Neutrophil (primary cell): ENCODE measurements around the gene SRRT.
A peak's percentile ranks its signal among the peaks of the same experiment; 100 is the strongest.
"Not testable (repeated sequence)": the region's sequence is repeated elsewhere in the genome, so short reads cannot be mapped to it uniquely, and the experiment has no call there.

ENCODE experiments used
- H3K27ac ChIP-seq: fragments of 200-600 bp; sonication (generic); 2 replicates; pipeline ENCODE4 v1.5.1; 2016; ENCODE audit warnings: mild to moderate bottlenecking, moderate library complexity
- H3K27me3 ChIP-seq: fragments of 200-600 bp; sonication (generic); 2 replicates; pipeline ENCODE4 v1.6.0; 2016; ENCODE audit warnings: mild to moderate bottlenecking
- H3K36me3 ChIP-seq: fragments of 200-600 bp; sonication (generic); 2 replicates; pipeline ENCODE4 v1.5.1; 2017
- H3K4me1 ChIP-seq, 2 experiments: fragments of 200-600 bp in 1 of 2; sonication (generic) in 1 of 2; 1 replicate in 1 of 2; 2 replicates in 1 of 2; pipeline versions ENCODE4 v1.5.1 to v1.6.1; 2013 to 2016; ENCODE audit warnings: low read depth in 1 of 2, low read length in 1 of 2, mild to moderate bottlenecking in 1 of 2, moderate library complexity in 1 of 2; ENCODE audit not compliant: control insufficient read depth in 1 of 2, insufficient read depth in 1 of 2
- H3K4me3 ChIP-seq, 2 experiments: fragments of 200-600 bp in 1 of 2; sonication (generic) in 1 of 2; 1 replicate in 1 of 2; 2 replicates in 1 of 2; pipeline ENCODE4 v1.5.1; 2013 to 2016; ENCODE audit warnings: low read depth in 1 of 2, low read length in 1 of 2, mild to moderate bottlenecking in 1 of 2, moderate library complexity in 1 of 2
- H3K9me3 ChIP-seq: fragments of 200-600 bp; sonication (generic); 2 replicates; pipeline ENCODE4 v1.5.1; 2016
- TF ChIP-seq, protein P1 (sequence below): fragments of 200-600 bp; sonication (generic); IDR thresholded peaks from 2 replicates; pipeline ENCODE4 v1.5.1; 2016; ENCODE audit warnings: antibody characterized with exemption

SRRT gene

DNA sequence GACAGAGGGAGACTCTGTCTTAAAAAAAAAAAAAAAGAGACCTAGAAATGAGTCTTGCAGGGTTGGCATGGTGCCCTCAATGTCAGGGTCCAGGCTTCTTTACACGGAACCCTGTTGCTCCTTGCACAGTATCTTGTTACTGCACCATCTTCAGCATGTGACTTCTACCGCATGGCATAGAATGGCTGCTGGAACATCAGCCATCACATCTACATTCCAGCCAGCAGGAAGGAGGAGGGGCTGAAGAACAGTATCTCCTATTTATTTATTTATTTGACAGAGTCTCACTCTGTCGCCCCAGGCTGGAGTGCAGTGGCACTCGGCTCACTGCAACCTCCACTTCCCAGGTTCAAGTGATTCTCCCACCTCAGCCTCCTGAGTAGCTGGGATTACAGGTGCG, 24.5 kb downstream of the SRRT start:
- no peaks in the 10 kb centered on the region for H3K36me3 ChIP-seq
- peaks cover 85% of the 10 kb centered on the region for H3K27me3 ChIP-seq
- H3K9me3 ChIP-seq, result no peaks in the 10 kb centered on the region
- no peak overlapping the region for H3K4me3 ChIP-seq
- no peak overlapping the region for H3K27ac ChIP-seq
- H3K4me1 ChIP-seq, result peaks cover 8 to 28% of the 10 kb centered on the region in 2 experiments
- TF ChIP-seq, protein P1, sequence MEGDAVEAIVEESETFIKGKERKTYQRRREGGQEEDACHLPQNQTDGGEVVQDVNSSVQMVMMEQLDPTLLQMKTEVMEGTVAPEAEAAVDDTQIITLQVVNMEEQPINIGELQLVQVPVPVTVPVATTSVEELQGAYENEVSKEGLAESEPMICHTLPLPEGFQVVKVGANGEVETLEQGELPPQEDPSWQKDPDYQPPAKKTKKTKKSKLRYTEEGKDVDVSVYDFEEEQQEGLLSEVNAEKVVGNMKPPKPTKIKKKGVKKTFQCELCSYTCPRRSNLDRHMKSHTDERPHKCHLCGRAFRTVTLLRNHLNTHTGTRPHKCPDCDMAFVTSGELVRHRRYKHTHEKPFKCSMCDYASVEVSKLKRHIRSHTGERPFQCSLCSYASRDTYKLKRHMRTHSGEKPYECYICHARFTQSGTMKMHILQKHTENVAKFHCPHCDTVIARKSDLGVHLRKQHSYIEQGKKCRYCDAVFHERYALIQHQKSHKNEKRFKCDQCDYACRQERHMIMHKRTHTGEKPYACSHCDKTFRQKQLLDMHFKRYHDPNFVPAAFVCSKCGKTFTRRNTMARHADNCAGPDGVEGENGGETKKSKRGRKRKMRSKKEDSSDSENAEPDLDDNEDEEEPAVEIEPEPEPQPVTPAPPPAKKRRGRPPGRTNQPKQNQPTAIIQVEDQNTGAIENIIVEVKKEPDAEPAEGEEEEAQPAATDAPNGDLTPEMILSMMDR, result no peak

DNA sequence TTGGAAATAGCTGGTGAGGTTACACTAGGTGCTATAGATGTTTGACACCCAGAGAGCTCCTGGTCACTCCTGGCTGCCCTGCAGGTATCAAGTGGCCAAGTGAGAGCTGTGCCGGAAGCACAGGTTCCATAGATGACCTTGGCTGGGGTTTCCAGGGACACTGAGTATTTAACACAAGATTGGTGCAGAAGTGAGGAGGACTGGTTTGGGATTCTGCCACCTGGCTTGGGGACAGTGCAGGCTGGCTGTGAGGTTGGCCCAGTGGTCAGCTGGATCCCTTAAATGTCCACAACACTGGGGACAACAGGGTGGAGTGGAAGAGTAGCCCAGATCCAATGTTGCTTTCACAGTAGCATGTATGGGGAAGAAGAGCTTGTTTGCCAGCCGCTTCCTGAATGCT, 26.1 kb downstream of the SRRT start:
- Histone ChIP-seq H3K27me3 (peaks cover 79% of the 10 kb centered on the region), H3K36me3 (no peaks in the 10 kb centered on the region), H3K27ac (no peak overlapping the region), H3K9me3 (no peaks in the 10 kb centered on the region), H3K4me1 (peaks cover 7 to 12% of the 10 kb centered on the region in 2 experiments), H3K4me3 (no peak overlapping the region)
- TF ChIP-seq, protein P1, result no peak

DNA sequence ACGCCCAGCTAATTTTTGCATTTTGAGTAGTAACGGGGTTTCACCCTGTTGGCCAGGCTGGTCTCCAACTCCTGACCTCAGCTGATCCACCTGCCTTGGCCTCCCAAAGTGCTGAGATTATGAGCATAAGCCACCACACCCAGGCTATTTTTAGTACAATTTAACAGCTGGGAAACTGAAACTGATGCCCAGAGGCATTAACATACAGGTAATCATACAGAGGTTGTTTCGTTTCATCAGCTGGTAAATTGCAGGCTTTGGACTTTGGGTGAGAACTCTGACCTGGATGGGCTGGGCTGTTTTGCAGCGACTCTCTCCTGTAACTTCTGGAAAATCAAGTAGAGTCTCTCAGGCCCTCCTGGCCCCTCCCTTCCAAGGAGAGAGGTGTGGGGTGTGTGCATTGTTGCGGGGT, 27.0 kb downstream of the SRRT start:
- no peak overlapping the region for H3K27ac ChIP-seq
- peaks cover 0 to 5% of the 10 kb centered on the region in 2 experiments for H3K4me1 ChIP-seq
- no peaks in the 10 kb centered on the region for H3K36me3 ChIP-seq
- no peak overlapping the region for H3K4me3 ChIP-seq
- TF ChIP-seq, protein P1, result no peak
- H3K27me3 ChIP-seq, result peaks cover 77% of the 10 kb centered on the region
- H3K9me3 ChIP-seq, result no peaks in the 10 kb centered on the region

DNA sequence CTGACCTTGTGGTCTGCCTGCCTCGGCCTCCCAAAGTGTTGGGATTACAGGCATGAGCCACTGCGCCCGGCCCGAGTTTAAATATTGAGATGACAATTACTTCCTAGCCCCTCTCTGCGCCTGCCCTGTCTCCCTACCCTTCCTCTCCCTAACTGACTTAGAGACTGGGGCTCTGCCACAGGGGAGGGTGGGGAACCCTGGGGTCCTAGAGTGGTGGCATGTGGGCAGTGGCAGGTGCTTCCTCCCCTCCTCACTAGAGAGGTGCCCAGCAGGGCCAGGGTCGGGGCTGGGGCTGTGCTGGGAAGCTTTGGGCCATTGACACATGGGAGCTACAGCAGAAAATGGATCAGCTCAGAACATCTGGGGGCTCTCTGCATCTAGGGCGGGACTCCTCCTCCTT, 27.7 kb downstream of the SRRT start:
- Histone ChIP-seq H3K9me3 (no peaks in the 10 kb centered on the region), H3K4me1 (no peaks in the 10 kb centered on the region), H3K27ac (no peak overlapping the region), H3K27me3 (peaks cover 77% of the 10 kb centered on the region), H3K36me3 (no peaks in the 10 kb centered on the region), H3K4me3 (no peak overlapping the region)
- TF ChIP-seq, protein P1, result no peak

DNA sequence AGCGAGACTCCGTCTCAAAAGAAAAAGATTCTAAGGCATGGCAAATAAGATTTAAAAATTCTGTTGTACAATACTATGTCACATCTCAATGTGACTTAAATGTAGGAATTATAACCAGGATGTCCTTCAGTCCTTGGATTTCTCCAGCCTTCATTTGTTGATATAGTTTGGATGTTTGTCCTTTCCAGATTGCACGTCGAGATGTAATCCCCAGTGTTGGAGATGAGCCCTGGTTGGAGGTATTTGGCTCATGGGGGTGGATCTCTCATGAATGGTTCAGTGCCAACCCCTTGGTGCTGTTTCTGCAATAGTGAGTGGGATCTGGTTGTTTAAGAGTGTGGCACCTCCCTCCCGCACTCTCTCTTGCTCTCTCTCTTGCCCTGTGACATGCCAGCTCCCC, 33.6 kb downstream of the SRRT start:
- peaks cover 6 to 13% of the 10 kb centered on the region in 2 experiments for H3K4me1 ChIP-seq
- peaks cover 33% of the 10 kb centered on the region for H3K27me3 ChIP-seq
- TF ChIP-seq, protein P1, result no peak
- no peak overlapping the region for H3K27ac ChIP-seq
- no peak overlapping the region for H3K4me3 ChIP-seq
- H3K9me3 ChIP-seq, result no peaks in the 10 kb centered on the region
- no peaks in the 10 kb centered on the region for H3K36me3 ChIP-seq

DNA sequence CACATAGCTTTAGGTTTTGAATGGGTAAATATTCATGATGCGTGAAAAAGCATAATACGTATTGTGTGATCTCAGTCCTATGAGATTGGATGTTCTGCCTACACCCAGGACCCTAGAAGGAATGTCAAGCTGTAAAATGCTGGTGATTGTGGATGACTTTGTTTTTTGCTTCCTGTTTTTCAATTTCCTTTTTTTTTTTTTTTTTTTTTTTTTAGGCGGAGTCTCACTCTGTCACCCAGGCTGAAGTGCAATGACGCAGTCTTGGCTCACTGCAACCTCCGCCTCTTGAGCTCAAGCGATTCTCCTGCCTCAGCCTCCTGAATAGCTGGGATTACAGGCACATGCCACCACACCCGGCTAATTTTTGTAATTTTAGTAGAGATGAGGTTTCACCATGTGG, 35.5 kb downstream of the SRRT start:
- H3K4me3 ChIP-seq, H3K9me3 ChIP-seq, H3K36me3 ChIP-seq: not testable (repeated sequence)
- Histone ChIP-seq H3K27ac (peak overlapping the region; percentile 58), H3K27me3 (peaks cover 23% of the 10 kb centered on the region), H3K4me1 (peaks cover 6 to 13% of the 10 kb centered on the region in 2 experiments)
